ENCODE data around the gene CALD1.

Gene CALD1

GRCh38 chr7:134993877-134994456 is 214.5 kb downstream of the CALD1 start:
- H3K27ac Mint-ChIP-seq = no peak overlapping the region
- H3K36me3 Mint-ChIP-seq (ENCODE audit: low read depth) = peaks cover 35% of the 10 kb centered on the region
- no peak overlapping the region for H3K4me3 Mint-ChIP-seq
- peaks cover 6% of the 10 kb centered on the region for H3K4me1 Mint-ChIP-seq (ENCODE audit: low read depth)
- no peaks in the 10 kb centered on the region for H3K27me3 Mint-ChIP-seq
- no peaks in the 10 kb centered on the region for H3K9me3 Mint-ChIP-seq
- intact Hi-C loops (cut with micrococcal nuclease) = no loop called here

GRCh38 chr7:134995239-134996096 is 216.0 kb downstream of the CALD1 start:
- H3K4me1 Mint-ChIP-seq (ENCODE audit: low read depth) = peaks cover 6% of the 10 kb centered on the region
- no peak overlapping the region for H3K4me3 Mint-ChIP-seq
- H3K9me3 Mint-ChIP-seq = no peaks in the 10 kb centered on the region
- H3K27me3 Mint-ChIP-seq = no peaks in the 10 kb centered on the region
- peaks cover 28% of the 10 kb centered on the region for H3K36me3 Mint-ChIP-seq (ENCODE audit: low read depth)
- intact Hi-C loops (cut with micrococcal nuclease) = no loop called here
- no peak overlapping the region for H3K27ac Mint-ChIP-seq

- intact Hi-C loops (cut with micrococcal nuclease) = no loop called here
- peaks cover 28% of the 10 kb centered on the region for H3K36me3 Mint-ChIP-seq (ENCODE audit: low read depth)
These were observed 216.7 kb downstream of the CALD1 start for GRCh38 chr7:134996097-134996550.

GRCh38 chr7:134997214-134997885 is 217.9 kb downstream of the CALD1 start:
- intact Hi-C loops (cut with micrococcal nuclease) = no loop called here
- H3K36me3 Mint-ChIP-seq (ENCODE audit: low read depth) = peaks cover 28% of the 10 kb centered on the region
- no peak overlapping the region for H3K27ac Mint-ChIP-seq
- H3K4me1 Mint-ChIP-seq (ENCODE audit: low read depth) = peaks cover 6% of the 10 kb centered on the region
- no peak overlapping the region for H3K4me3 Mint-ChIP-seq
- peaks cover 9% of the 10 kb centered on the region for H3K9me3 Mint-ChIP-seq
- no peaks in the 10 kb centered on the region for H3K27me3 Mint-ChIP-seq

More at GRCh38 chr7:134996097-134996550, 216.7 kb downstream of the CALD1 start:
- Mint-ChIP-seq H3K27me3 (no peaks in the 10 kb centered on the region), H3K4me1 (ENCODE audit: low read depth) (peaks cover 6% of the 10 kb centered on the region), H3K4me3 (no peak overlapping the region), H3K9me3 (no peaks in the 10 kb centered on the region), H3K27ac (no peak overlapping the region)

GRCh38 chr7:134999136-134999535 is 219.7 kb downstream of the CALD1 start:
- intact Hi-C loops (cut with micrococcal nuclease) = no loop called here
- Mint-ChIP-seq H3K27me3 (no peaks in the 10 kb centered on the region), H3K9me3 (peaks cover 9% of the 10 kb centered on the region), H3K4me1 (ENCODE audit: low read depth) (no peaks in the 10 kb centered on the region), H3K36me3 (ENCODE audit: low read depth) (peaks cover 23% of the 10 kb centered on the region), H3K4me3 (no peak overlapping the region), H3K27ac (no peak overlapping the region)

GRCh38 chr7:135001390-135002165 is 222.1 kb downstream of the CALD1 start:
- no peaks in the 10 kb centered on the region for H3K27me3 Mint-ChIP-seq
- intact Hi-C loops (cut with micrococcal nuclease) = no loop called here
- no peaks in the 10 kb centered on the region for H3K4me1 Mint-ChIP-seq (ENCODE audit: low read depth)
- H3K4me3 Mint-ChIP-seq = no peak overlapping the region
- H3K36me3 Mint-ChIP-seq (ENCODE audit: low read depth) = peaks cover 6% of the 10 kb centered on the region
- peaks cover 9% of the 10 kb centered on the region for H3K9me3 Mint-ChIP-seq
- H3K27ac Mint-ChIP-seq = no peak overlapping the region

GRCh38 chr7:135012229-135012628 is 232.8 kb downstream of the CALD1 start:
- intact Hi-C loops (cut with micrococcal nuclease) = no loop called here
- no peak overlapping the region for H3K4me3 Mint-ChIP-seq
- no peaks in the 10 kb centered on the region for H3K4me1 Mint-ChIP-seq (ENCODE audit: low read depth)
- H3K36me3 Mint-ChIP-seq (ENCODE audit: low read depth) = no peaks in the 10 kb centered on the region
- no peaks in the 10 kb centered on the region for H3K9me3 Mint-ChIP-seq
- H3K27me3 Mint-ChIP-seq = no peaks in the 10 kb centered on the region
- H3K27ac Mint-ChIP-seq = no peak overlapping the region

Data from dendritic cell treated with granulocyte-macrophage colony-stimulating factor and Interleukin-4, amounts not matched to agents 40 ng/mL and 50 ng/mL, for 4 days (primary cell).